ENCODE data around the gene MAX. TPM values are rescaled to one million over a fixed set of nuclear protein-coding genes. Genes with fewer than 3 reads are reported as not detected.

Gene MAX
- total and polyA plus RNA-seq, 2 of the 8 experiments (the other 6 are each of a cell fraction or from before 2014, with no cell fraction given), result 36.9 to 65.1 TPM

- TF ChIP-seq E2F6 (IDR thresholded peaks at IDR 0.05) (no peak), RFX5 (IDR thresholded peaks at IDR 0.05; ENCODE audit: borderline replicate concordance, low read depth, low read length) (no peak), SIX5 (IDR thresholded peaks at IDR 0.05; ENCODE audit: low read depth, low read length) (no peak), JUND (IDR thresholded peaks at IDR 0.05; ENCODE audit: low read length) (no peak), KDM1A (IDR thresholded peaks at IDR 0.05; ENCODE audit: borderline replicate concordance, low read length) (no peak), EZH2 (IDR thresholded peaks at IDR 0.05; ENCODE audit: low read depth, low read length, severe bottlenecking) (no peak), PHF8 (conservative IDR thresholded peaks at IDR 0.05; ENCODE audit: low read depth, low read length) (no peak)
Measured at GRCh38 chr14:65054471-65055085, 47.7 kb downstream of the MAX start (continued).
